AG08395 (cell line): ENCODE data around the gene ELK1.

Source experiments
- DNase-seq: peaks from one replicate; pipeline ENCODE4 v3.0.0; 2012; ENCODE audit warnings: mixed read lengths, low spot score

Gene ELK1

DNA sequence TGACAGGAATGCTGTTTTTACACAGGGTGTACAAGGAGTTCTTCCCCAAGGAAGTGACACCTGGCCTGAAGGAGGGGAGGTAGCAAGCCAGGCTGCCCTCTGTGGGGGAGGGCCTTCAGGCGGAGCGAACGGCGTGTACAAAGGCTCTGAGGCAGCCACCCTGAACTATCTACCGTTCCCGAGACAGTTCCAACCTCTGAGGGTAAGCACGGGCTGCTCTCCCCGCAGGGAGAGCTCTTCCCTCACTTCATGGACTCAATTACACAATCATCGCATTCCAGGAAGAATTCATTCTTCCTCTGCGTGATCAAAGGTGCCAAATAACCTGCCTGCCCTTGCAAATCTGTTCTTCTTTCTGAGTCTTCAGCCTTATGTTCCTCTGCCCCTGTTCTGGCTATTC is 4.8 kb downstream of the ELK1 start:
- no peak for DNase-seq

DNA sequence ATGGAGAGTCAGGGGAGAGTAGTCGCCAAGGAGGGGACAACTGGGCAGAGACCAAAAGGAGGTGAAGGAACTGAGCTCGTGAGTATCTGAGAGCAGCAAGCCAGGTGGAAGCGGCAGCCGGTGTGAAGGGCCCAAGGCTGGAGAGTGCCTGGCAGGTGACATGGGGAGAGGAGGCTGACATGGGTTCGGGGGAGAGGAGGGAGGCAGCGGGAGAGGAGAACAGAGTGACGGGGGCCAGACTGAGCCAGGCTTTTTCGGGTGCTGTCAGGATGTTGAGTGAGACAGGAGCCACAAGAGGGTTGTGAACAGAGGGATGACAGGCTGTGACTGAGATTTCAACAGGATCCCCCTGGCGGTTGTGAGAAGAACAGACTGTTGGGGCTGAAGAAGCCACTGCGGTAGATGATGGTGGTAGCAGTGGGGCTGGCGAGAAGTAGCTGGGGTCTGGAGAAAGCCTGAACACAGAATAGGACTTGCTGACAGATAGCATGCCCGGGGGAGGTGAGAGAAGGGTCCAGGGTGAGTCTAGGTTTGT is 5.7 kb downstream of the ELK1 start:
- peak; percentile 28 for DNase-seq

DNA sequence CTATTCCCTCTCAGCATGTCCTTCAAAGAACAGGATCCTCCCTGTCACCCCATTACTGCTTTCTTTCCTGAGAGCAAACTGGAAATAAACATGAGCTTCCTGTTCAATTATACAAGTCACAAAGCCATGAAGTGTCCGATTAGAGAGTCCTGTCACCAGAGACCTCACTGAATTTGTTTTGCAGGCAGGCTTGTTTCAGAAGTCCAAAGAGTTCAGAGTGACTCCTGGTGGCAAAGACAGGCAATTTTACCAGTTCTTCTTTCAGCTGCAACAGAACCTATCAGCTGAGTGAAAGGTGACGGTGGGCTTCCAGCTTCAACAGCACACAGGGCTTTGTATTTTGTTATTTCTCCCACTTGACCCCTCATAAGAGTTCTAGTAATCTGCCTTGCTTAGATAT is 6.4 kb downstream of the ELK1 start:
- peak; percentile 34 for DNase-seq

DNA sequence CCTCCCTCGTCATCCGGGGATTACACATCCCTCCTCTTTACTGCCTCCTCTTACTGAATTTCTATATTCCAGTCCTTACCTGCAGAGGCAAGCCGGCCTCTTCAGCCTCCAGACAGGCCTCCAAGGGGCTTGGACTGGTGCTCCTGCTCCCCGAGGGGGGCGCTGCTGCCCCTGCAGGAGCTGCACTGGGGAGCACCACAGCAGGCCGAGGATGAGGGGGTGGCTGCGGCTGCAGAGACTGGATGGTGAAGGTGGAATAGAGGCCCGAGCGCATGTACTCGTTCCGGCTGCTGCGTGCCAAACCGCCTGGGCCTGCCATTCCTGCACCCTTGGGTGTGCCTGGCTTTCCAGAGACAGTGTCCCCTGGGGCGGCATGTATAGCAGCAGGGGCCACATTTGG is 11.5 kb downstream of the ELK1 start:
- DNase-seq, result no peak

DNA sequence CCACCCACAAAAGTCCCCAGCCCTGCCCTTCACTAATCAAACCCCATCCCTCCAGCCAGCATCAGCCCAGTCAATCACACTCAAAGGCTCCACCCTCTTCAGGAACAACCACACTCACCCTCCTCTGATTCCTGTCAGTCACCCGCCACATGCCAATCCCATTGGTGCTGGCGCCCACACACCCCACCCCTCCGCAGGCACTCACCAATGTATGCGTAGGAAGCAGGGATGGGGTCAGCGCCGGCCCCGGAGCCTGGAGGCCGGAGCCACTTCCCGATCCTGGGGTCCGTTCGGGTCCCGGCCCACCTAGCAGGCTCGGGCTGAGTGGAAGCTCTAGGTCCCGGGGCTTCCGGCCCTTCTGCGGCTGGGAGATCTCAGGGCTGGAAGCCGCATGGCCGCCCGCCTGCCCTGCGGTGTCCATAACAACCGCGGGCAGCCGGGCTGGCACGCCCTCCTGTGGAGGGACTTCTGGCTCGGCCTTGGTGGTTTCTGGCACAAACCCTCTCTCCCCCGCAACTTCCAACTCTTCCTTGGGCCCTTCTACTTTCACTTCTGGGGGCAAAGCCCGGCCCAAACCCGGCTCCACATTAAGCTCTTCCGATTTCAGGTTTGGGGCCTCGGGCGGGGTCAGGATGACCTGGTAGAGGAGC is 12.7 kb downstream of the ELK1 start:
- DNase-seq, result no peak

DNA sequence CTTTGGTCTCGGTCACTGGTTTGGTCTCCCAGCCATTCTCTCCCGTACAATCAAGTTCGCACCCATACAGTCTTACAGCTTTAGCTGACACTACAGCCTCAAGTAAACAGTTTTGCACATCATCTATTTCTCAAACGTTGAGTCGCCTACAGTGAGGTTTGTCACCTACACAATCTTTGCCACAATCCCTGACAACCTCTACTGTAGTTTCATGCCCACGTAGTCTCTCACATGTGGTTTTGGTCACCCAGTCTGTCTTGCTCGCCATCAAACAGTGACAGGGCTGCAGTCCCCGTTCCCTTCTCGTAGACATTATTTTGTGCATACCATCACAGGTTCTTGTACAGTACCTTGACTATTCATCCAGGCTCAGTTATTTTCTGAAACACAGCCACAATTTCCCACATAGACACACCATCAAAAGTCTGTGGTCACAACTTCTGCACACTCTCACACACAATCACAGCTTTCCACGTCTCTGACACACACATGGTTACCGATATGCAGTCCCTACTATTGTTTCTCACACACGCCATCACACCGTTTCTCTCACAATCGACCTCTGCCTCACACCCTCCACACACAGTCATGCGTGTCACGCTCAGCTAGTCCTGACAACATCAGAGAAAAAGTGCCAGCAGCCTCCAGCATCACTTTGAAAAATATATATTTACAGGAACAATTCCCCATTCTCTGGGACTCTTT is 15.3 kb downstream of the ELK1 start:
- no peak for DNase-seq

DNA sequence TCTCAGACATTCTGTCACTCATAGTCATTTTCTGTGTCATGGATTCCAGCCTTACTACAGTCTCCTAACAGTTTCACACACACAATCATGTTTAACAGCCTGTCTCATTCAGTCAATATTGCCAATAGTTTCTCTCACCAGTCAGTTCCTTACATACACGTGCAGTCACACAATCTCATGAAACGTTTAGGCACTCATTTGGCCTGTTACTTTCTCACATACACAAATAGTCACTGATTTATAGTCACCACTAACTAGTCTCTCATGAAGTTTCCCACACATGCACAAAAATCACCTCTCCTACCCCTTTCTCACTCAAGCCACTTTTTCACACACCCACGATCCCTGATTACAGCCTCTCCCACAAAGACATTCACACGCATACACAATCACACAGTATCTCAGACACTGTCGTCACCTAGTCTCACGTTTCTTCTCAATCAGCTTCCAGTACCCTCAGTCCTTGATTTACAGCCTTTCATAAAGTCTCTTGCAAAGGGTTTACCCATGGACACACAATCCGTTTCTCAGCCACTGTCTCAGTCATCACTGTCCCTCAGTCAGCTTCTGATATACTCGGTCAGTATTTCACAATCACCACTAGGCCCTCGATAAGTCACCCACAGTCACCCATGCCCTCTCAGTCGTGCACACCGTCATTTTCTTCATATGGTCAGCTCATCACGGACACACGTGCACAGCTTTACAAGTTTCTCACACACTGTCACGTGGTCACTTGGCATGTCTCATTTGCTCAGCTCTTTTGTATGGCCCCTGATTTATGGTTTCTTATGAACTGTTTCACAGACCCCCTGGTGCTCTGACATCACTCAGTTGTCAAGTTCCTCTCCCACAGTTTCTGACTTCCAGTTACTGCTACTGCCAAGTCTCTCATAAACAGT is 16.4 kb downstream of the ELK1 start:
- DNase-seq, result no peak

DNA sequence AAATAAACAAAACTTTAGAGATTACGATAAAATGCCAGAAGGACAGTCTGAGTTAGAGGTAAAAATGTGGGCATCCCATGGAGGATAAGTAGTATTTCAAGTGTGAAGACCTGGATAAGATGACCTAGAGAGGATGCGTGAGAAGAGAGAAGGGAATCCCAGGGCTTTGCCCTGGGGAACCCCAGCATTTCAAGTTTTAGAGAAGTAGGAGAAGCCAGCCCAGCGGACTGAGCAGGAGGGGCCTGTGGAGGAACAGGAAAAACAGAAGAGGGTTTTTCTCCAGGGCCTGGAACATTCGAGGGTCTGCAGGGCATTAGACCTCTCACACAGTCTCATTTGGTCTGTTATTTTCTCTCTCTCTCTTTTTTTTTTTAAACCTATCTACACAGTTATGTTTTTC is 17.7 kb downstream of the ELK1 start:
- DNase-seq, result no peak

DNA sequence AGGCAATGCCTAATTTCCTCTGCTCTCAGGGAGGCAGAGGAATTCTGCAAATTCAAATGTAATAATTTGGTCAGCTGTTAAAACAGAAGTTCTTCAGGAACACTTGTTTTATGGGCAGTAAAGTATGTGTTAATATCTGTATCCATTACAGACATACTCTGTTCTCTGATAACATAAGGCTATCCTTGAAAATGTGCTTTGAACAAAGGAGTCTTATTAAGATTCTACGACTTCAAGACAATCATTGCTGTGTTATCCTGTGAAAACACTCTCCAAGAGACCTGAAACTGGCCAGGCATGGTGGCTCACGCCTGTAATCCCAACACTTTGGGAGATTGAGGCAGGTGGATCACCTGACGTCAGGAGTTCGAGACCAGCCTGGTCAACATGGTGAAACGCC is 18.7 kb downstream of the ELK1 start:
- no peak for DNase-seq

DNA sequence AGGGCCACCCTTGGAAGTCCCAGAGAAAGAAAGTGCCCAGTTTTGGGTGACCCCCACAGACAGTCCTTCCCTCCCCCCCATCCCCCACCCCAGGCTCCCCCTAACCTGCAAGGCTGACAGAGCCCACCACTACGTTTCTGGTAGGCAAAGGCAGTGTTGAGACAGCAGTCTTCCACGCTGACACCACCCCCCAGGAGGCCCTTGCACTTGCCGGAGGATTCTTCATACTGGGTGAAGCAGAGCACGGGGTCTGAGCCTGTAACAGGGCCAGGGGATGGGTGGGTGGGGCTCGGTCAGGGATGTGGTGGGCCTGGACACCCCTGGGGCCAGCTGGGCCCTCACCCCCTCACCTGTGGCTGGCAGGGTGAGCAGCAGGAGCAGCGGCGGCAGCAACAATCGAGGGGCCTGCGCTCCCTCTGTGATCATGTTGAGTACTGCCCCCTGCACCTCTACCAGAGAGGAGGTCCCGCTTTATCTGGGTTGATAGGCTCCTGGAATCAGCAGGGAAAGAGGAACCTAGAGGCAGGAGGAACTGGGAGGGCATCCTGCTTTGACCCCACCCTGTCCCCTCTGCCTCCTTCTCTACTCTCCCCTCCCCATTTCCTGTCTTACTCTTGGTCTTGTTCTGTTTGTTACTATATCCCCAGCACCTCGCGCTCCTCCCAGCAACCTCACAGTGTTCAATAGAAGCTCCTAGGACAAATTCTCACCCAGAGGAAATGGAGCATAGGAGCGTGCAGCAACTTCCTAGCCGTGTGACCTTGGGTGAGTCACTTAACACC is 20.8 kb downstream of the ELK1 start, which contains the start of gene CFP:
TSS of gene CFP (minus strand) at position 512 of the 782 bp plus-strand sequence. CDS start at position 426, 86 bp downstream.
- DNase-seq, result no peak

DNA sequence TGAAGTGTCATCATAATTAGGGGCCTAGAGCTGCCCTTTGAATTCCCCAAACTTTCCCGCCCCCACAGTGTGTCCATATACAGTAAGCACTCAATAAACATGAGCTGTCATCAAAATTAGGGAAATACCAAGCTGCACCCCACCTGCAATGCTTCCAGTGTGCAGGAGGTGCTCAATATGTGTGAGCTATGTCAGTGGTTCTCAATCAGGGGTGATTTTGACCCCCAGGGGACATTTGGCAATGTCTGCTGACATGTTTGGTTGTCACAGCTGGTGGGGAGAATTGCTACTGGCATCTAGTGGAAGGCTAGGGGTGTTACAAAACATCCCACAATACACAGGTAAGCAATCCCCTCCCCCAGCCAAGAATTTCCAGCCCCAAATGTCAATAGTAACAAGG is 21.4 kb downstream of the ELK1 start:
- DNase-seq, result no peak

DNA sequence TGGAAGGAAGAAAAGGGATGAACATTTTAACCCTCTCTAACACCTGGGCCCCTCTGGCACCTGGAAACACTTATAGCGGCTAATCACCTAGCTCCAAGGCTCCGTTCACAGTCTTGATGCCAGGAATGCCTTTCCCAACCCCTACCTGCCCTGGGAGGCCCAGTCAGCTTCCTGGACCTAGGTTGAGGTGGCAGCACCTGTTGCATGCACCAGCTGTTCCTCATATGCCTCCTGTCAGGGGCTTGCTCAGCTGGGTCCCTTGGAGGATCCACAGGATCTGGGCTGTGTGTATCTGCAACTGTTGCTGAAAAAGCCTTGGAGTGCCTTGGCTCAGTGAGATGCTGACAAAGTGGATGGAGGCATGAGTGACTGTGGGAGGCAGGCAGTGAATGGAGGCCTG is 25.0 kb downstream of the ELK1 start:
- no peak for DNase-seq

DNA sequence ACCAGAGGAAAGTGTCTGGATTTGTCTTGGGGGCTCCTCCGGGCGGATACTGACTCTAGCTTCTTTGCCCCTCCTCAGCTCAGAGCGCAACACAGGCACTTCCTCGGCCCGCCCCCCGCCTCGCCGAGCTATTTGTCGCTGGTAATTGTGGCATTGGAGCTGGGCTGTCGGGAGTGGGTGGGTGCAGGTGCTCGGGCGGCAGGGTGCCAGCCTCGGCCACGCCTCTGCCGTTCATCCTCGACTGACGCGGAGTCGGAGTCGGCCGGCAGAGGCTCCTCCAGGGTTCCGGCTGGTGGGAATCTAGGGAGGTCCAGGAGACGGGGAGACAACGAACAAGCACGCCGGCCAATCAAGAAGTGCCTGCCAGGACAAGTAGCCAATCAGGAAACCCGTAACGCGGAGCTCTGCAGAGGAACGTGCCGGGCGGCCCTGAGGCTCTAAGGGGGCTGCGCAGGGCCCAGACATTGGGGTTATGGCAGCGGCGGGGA is 26.8 kb downstream of the ELK1 start:
- DNase-seq, result peak; percentile 85

DNA sequence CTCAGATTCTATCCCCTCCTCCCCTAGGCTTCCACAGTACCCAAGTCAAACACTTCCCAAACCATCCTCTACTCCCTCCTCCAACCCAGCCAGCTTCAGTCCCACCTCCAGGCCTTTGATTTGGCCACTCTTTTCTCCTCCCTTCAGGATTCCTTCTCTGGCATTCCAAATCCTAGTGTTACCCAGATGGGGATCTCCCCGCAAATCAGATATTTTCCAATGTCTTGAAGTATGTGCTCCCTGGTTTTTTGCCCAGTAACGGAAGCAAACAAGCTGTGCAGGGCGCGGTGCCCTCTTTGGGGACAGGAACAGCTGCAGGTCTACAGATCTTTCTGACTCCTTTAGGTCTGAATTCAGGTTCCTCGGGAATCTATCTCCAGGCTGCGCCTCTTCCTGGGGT is 28.5 kb downstream of the ELK1 start:
- no peak for DNase-seq

DNA sequence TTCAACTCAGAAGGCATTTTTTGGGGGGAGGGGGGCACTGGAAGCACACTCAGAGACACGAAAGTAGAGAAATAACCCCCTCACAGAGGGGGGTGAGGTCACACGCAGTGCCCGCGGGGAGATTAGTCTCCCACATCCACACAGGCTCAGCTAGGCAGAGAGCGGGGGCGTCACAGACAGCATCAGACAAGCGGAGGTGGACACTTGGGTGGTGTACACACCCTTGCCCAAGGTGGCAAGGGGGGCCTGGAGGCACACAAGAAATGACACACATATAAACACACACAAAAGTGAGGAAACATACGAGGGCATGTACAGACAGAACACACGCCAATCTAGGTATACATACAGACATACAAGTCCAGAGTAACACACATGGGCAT is 30.1 kb downstream of the ELK1 start:
- no peak for DNase-seq

DNA sequence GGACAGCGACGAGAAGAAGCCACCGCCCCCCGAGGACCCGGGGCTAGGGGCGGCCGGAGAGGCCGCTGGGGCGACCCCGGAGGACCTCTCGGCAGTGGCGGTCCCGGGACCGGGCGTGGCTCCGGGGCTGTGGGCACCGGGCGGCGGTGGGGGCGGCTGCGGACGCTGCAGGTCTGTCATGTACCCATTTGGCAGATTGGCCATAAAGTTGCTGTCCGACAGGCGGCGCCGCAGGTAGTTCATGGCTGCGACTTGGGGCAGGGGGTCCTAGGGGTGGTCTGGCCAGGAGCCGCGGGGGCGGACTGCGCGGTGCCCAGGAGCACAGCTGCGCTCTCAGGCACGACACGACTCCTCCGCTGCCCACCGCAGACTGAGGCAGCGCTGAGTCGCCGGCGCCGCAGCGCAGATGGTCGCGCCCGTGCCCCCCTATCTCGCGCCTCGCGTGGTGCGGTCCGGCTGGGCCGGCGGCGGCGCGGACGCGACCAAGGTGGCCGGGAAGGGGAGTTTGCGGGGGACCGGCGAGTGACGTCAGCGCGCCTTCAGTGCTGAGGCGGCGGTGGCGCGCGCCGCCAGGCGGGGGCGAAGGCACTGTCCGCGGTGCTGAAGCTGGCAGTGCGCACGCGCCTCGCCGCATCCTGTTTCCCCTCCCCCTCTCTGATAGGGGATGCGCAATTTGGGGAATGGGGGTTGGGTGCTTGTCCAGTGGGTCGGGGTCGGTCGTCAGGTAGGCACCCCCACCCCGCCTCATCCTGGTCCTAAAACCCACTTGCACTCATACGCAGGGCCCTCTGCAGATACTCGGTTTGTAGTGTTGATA is 30.7 kb downstream of the ELK1 start, which contains the start of gene SYN1:
TSS of gene SYN1 (minus strand) at position 372 of the 817 bp plus-strand sequence. CDS start at position 243, 129 bp downstream.
- peak; percentile 88 for DNase-seq

DNA sequence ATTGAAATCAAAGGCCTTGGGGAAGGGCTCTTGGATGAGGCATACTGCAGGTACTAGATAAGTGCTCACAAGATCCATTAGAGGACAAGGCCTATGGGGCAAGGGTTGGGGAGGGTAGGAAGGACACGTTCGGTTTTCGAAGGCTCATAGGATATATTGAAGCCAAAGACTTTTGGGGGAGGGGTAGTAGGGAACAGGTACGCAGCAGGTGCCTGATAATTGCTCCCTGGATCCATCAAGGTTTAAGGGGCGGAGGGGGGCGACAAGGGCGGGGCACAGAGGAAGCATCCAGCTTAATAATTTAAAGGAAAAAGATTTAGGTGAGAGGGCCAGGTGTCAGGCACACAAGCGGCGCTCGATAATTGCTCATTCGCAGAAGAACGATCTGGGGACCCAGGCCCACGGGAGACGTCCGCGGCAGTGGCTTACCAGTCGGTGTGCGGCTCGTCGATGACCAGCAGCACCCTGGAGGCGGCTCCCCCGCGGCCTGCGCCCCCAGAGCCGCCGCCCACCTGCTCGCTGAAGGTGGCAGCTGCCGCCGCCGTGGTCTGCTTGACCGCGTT is 31.4 kb downstream of the ELK1 start:
- DNase-seq, result no peak

DNA sequence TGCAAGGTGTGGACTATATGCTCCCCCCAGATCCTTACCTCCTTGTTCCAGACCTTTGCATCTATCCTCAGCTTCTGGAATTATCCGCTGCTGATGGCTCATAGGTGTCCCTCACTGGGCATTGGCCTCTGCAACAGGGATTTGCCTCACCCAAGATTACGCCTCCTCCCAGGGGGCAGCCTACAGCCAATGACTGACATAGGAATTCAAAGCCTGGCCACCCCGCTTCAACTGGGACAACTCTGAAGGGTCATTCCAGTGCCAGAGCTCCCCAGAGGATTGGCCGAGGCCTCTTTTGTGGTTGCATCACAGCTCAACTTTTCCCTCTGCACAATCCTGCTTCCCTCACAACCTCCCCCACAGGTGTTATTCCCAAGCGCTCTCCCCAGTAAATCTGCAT is 35.7 kb downstream of the ELK1 start:
- no peak for DNase-seq

DNA sequence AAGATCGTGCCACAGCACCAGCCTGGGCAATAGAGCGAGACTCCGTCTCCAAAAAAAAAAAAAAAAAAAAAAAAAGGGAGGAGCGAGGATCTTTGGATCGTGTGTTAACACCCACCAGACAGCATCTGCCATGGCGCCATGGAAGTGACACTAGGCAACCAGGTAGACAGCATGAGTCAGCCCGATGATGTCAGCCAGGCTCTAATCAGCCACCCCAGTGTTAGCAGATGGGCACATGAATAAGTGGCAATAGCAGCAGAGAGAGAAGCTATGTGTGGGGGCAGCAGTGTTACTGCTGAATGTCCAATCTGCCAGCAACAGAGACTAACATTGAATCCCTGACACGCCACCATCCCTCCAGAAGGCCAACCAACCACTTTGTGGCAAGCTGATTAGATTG is 37.3 kb downstream of the ELK1 start:
- no peak for DNase-seq

DNA sequence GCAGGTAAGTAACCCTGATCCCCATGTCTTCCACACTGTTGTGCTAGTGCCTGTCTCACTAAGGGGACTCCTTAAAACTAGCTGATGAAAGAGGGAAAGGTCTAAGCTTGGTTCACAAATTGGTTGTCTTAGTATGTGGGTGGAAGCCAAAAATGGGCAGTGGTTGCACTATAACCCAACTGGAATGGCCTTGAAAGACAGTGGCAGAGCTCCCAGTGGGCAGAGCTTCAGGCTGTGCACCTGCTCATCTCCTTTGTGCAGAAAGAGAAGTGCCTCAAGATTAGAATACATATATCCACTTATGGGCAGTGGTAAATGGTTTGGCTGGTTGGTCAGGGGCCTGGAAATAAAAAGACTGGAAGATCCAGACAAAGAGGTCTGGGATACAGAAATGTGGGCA is 37.9 kb downstream of the ELK1 start:
- no peak for DNase-seq
